ENCODE results near the gene FAM163A.

The FAM163A gene

DNA sequence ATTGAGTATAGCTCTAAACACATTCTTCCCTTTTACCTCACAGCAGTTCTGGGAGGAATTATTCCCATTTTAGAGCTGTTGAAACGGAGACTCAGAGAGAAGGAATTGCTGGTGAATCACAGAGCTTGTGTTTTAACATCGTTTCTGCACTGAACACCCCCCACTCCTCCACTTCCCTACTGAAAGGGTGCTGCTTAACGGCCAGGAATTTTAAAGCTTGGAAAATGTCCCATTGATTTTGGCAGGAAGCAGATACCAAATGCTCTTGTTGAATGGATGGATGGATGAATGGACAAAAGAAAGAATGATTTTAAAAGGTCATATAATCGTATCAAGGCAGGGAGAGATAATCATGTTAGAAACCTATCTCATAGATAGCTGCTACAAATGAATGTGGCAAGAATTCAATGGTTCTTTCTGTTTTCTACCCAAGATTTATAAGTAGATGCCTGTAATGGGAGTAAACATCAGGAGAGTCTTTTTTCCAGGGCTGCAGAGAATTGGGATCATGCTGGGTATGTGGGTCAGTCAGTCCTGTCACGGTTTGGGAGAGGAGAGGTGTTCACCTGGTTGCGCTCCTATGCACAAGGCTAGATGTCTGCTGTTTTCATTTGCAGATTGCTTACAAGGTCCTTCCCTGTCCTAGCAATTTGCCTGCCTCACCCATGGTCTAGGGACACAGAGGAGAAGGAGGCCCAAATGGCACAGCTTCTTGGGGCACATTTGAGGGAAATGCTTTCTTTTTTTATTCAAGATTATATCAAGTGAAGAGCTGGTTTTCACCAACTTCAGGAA is 19.0 kb downstream of the FAM163A start:
- Histone ChIP-seq H3K27ac (no peak overlapping the region), H3K4me3 (ENCODE audit: low read depth in 1 of 2, low read length in 1 of 2) (no peak overlapping the region), H3K9me3 (no peaks in the 10 kb centered on the region), H3K27me3 (peaks cover 18% of the 10 kb centered on the region), H3K36me3 (no peaks in the 10 kb centered on the region), H3K4me1 (ENCODE audit: control insufficient read depth in 1 of 2, insufficient read depth in 1 of 2, low read depth in 1 of 2, low read length in 1 of 2) (no peaks in the 10 kb centered on the region)
- no peak for TF ChIP-seq CTCF (IDR thresholded peaks at IDR 0.05)

DNA sequence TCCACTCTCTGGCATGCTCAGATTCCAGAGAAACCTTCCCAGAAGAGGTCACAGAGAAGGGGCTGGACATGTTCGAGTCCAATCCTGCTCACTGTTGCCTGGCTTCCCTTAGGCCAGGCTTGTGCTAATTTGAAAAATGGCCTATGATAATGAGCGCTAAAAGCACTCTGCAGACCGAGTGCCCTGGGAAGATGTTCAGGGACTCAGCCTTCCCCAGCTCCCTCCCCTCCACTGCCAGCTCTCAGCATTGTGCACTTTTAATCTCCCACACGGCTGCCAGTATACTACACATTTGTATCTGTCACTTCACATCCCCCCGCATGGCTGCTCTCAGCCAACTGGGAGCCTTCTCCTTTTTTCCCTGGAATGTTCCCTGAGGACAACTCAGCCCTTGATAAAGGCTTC is 24.1 kb downstream of the FAM163A start:
- no peaks in the 10 kb centered on the region for H3K4me1 ChIP-seq (ENCODE audit: control insufficient read depth in 1 of 2, insufficient read depth in 1 of 2, low read depth in 1 of 2, low read length in 1 of 2)
- no peak overlapping the region for H3K27ac ChIP-seq
- no peaks in the 10 kb centered on the region for H3K36me3 ChIP-seq
- peaks cover 1% of the 10 kb centered on the region for H3K27me3 ChIP-seq
- H3K9me3 ChIP-seq, result no peaks in the 10 kb centered on the region
- H3K4me3 ChIP-seq (ENCODE audit: low read depth in 1 of 2, low read length in 1 of 2), result no peak overlapping the region
- TF ChIP-seq CTCF (IDR thresholded peaks at IDR 0.05), result no peak

GRCh38 chr1:179767996-179768395 is 24.9 kb downstream of the FAM163A start:
- no peak for TF ChIP-seq CTCF (IDR thresholded peaks at IDR 0.05)
- Histone ChIP-seq H3K9me3 (no peaks in the 10 kb centered on the region), H3K27me3 (no peaks in the 10 kb centered on the region), H3K4me3 (ENCODE audit: low read depth in 1 of 2, low read length in 1 of 2) (no peak overlapping the region), H3K4me1 (ENCODE audit: control insufficient read depth in 1 of 2, insufficient read depth in 1 of 2, low read depth in 1 of 2, low read length in 1 of 2) (no peaks in the 10 kb centered on the region), H3K36me3 (no peaks in the 10 kb centered on the region), H3K27ac (no peak overlapping the region)

DNA sequence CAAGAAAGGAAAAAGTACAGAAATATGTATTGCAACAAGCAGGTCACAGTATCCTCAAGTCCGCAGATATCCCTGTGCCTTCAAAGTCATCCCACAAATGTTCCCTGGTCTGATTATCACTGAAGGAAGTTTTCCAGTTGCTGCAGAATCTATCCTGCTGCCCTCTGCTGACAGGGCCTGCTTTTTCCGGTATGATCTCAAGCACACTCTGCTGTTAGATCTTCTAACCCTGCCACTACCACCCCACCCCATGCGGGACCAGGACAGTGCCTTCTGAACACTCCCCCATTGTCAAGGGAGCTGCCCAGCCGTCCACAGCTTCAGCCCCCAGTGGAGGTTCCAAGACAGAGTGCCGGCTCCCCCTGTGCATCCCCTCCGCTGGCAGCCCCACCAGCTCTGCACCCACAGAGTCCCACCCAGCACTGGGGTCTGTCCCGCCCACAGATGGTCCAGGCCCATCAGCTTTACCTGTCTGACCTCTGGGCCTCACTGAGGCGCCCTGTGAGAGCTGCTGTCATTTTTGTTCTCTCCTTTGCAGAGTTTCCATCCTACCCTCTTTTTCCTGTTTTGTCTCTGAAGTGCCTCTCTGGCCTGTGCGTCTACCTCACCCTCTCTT is 27.9 kb downstream of the FAM163A start:
- no peak for TF ChIP-seq CTCF (IDR thresholded peaks at IDR 0.05)
- Histone ChIP-seq H3K27ac (no peak overlapping the region), H3K27me3 (no peaks in the 10 kb centered on the region), H3K36me3 (no peaks in the 10 kb centered on the region), H3K4me3 (ENCODE audit: low read depth in 1 of 2, low read length in 1 of 2) (no peak overlapping the region), H3K4me1 (ENCODE audit: control insufficient read depth in 1 of 2, insufficient read depth in 1 of 2, low read depth in 1 of 2, low read length in 1 of 2) (no peaks in the 10 kb centered on the region), H3K9me3 (no peaks in the 10 kb centered on the region)

- Histone ChIP-seq H3K36me3 (no peaks in the 10 kb centered on the region), H3K4me1 (ENCODE audit: control insufficient read depth in 1 of 2, insufficient read depth in 1 of 2, low read depth in 1 of 2, low read length in 1 of 2) (no peaks in the 10 kb centered on the region), H3K27me3 (no peaks in the 10 kb centered on the region), H3K9me3 (no peaks in the 10 kb centered on the region), H3K27ac (no peak overlapping the region), H3K4me3 (ENCODE audit: low read depth in 1 of 2, low read length in 1 of 2) (no peak overlapping the region)
- no peak for TF ChIP-seq CTCF (IDR thresholded peaks at IDR 0.05)
Observed at GRCh38 chr1:179773264-179773663, 30.2 kb downstream of the FAM163A start.

Data from neutrophil (primary cell).